Muscle of leg (tissue), 11 donors: ENCODE data around the gene SEMA6A. TPM values are rescaled to one million over a fixed set of nuclear protein-coding genes. Genes with fewer than 3 reads are reported as not detected.
"Not testable (repeated sequence)": the region's sequence is repeated elsewhere in the genome, so short reads cannot be mapped to it uniquely, and the experiment has no call there.

Source experiments
- DNase-seq: peaks from one replicate; pipeline ENCODE4 v3.0.0; 2013
- H3K27ac ChIP-seq: one replicate; pipeline ENCODE4 v1.5.1; 2013; ENCODE audit warnings: mild to moderate bottlenecking, low read length, control low read depth
- H3K27me3 ChIP-seq: one replicate; pipeline ENCODE4 v1.6.1; 2013; ENCODE audit warnings: low read length; ENCODE audit not compliant: control insufficient read depth, insufficient read depth
- H3K36me3 ChIP-seq: one replicate; pipeline ENCODE4 v1.6.1; 2013; ENCODE audit warnings: low read length; ENCODE audit not compliant: control insufficient read depth, insufficient read depth
- H3K4me1 ChIP-seq: one replicate; pipeline ENCODE4 v1.6.1; 2013; ENCODE audit warnings: low read length; ENCODE audit not compliant: control insufficient read depth, insufficient read depth
- H3K4me3 ChIP-seq: one replicate; pipeline ENCODE4 v1.5.1; 2013; ENCODE audit warnings: low read length, control low read depth
- H3K9me3 ChIP-seq: replicated peaks from 2 replicates; pipeline ENCODE4 v1.6.1; 2013; ENCODE audit warnings: low read depth, low read length; ENCODE audit not compliant: control insufficient read depth
- WGBS: methylation state at CpG from one replicate; pipeline ENCODE4 v1.1.5; 2013; ENCODE audit warnings: missing lambda C conversion rate; ENCODE audit not compliant: insufficient coverage; 5-methylcytosine and 5-hydroxymethylcytosine counted together
- polyA plus RNA-seq, 8 donors: library from polyadenylated mRNA; unstranded; fragments of 120-200 nt; gene quantifications; one replicate each; pipeline versions ENCODE4 v1.2.1 to v1.2.3, GENCODE V29; 2013; ENCODE audit warnings: inconsistent platforms in 1 of 8, low replicate concordance in 1 of 8; ENCODE audit not compliant: insufficient read length in 8 of 8, insufficient read depth in 1 of 8
- total RNA-seq: library from RNA; stranded (reverse); fragments of 120-200 nt; gene quantifications from one replicate; pipeline ENCODE4 v1.2.4, GENCODE V29; 2013

The SEMA6A gene
- total and polyA plus RNA-seq, 9 donors, result 32.7 to 58.2 (median 43.9) TPM

- DNase-seq, result no peak
- Histone ChIP-seq H3K4me1 (peaks cover 33% of the 10 kb centered on the region), H3K36me3 (no peaks in the 10 kb centered on the region), H3K27ac (peak overlapping the region; percentile 9), H3K9me3 (no peaks in the 10 kb centered on the region), H3K4me3 (no peak overlapping the region), H3K27me3 (no peaks in the 10 kb centered on the region)
- WGBS, result no CpG with 5 or more reads among the region's 3 CpGs
Measured at GRCh38 chr5:116524051-116524904, 50.3 kb downstream of the SEMA6A start.

GRCh38 chr5:116523182-116523581, 51.4 kb downstream of the SEMA6A start:
- 98% methylated on average over 9 of the region's 11 CpGs for WGBS
- H3K36me3 ChIP-seq, H3K9me3 ChIP-seq, H3K27ac ChIP-seq, H3K4me3 ChIP-seq, H3K27me3 ChIP-seq, DNase-seq: not testable (repeated sequence)
- H3K4me1 ChIP-seq, result peaks cover 30% of the 10 kb centered on the region

DNA sequence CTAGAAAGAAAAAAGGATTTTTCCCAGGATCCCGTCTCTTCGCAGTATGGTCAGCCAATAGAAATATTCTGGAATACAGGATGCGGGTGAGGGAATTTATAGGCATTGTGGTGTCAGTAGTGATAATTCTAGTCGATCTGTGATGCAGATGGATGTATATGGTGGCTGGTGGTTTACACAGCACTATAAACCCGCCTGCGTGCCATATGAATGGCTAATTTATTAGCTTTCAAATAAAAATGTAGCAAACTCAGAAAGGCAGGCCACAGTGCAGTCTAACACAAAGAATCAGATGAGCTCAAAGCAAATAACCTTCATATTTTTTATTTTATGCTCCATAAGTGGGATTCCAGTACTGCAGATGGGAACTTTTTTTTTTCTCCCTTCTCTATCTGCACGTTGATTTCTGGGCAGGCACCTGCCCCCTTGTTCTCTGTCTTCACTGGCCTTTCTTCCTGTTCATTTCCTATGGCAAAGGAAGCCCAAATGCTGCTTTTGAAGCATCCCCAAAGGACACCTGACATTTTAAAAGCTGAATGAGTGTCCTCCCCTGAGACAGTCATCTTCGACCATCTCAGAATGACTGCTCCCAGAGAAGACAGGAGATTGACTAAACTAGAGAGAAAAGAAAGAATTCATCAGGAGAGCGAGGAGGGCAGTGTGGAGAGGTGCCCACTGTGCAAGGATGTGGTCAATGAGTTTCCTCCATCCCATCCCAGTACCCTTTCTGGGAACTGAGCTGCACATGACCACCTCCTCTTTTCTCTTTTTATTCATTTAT, 52.1 kb downstream of the SEMA6A start:
- no peak for DNase-seq
- H3K27ac ChIP-seq, result peak overlapping the region; percentile 4
- WGBS, result 0% methylated on average over 1 of the region's 9 CpGs

GRCh38 chr5:116521173-116521872, 53.3 kb downstream of the SEMA6A start:
- Histone ChIP-seq H3K36me3 (no peaks in the 10 kb centered on the region), H3K9me3 (no peaks in the 10 kb centered on the region), H3K4me1 (peaks cover 35% of the 10 kb centered on the region), H3K4me3 (no peak overlapping the region), H3K27ac (peak overlapping the region; percentile 81), H3K27me3 (no peaks in the 10 kb centered on the region)
- peak; percentile 98 for DNase-seq
- no CpG with 5 or more reads among the region's 5 CpGs for WGBS

More for the DNA sequence above, 52.1 kb downstream of the SEMA6A start:
- no peaks in the 10 kb centered on the region for H3K27me3 ChIP-seq
- H3K4me3 ChIP-seq, result no peak overlapping the region
- no peaks in the 10 kb centered on the region for H3K9me3 ChIP-seq
- peaks cover 34% of the 10 kb centered on the region for H3K4me1 ChIP-seq
- no peaks in the 10 kb centered on the region for H3K36me3 ChIP-seq

- Histone ChIP-seq H3K27ac (peak overlapping the region; percentile 81), H3K4me1 (peaks cover 35% of the 10 kb centered on the region)
Measured at GRCh38 chr5:116520771-116521170, 53.9 kb downstream of the SEMA6A start.

DNA sequence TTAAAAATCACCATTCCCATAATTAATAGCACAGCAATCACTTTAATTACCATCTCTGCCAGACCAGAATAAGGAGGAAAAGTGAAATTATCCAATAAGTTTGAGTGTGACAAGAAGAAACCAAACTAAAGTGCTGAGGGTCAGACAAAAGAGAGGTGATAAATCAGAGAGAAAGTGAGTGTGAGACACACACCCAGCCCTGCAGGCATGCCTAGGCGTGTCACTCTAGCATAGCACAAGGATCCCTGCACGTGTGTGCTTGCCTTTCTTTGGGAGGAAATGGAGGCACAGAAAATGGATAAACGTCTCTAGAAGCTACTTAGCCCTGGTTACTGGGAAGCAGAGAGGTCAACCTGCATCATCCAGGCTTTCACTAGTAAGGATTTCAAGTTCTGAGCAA, 56.2 kb downstream of the SEMA6A start:
- Histone ChIP-seq H3K4me3 (no peak overlapping the region), H3K36me3 (no peaks in the 10 kb centered on the region), H3K4me1 (peaks cover 36% of the 10 kb centered on the region), H3K9me3 (no peaks in the 10 kb centered on the region), H3K27me3 (no peaks in the 10 kb centered on the region), H3K27ac (no peak overlapping the region)
- 64% methylated on average over 3 of the region's 3 CpGs for WGBS
- DNase-seq, result no peak

More at GRCh38 chr5:116520771-116521170, 53.9 kb downstream of the SEMA6A start:
- H3K4me3 ChIP-seq, result no peak overlapping the region
- H3K27me3 ChIP-seq, result no peaks in the 10 kb centered on the region
- peak; percentile 92 for DNase-seq
- 13% methylated on average over 1 of the region's 1 CpG for WGBS
- H3K9me3 ChIP-seq, result no peaks in the 10 kb centered on the region
- H3K36me3 ChIP-seq, result no peaks in the 10 kb centered on the region

- Histone ChIP-seq H3K27me3 (no peaks in the 10 kb centered on the region), H3K27ac (peak overlapping the region; percentile 73), H3K9me3 (no peaks in the 10 kb centered on the region), H3K36me3 (no peaks in the 10 kb centered on the region), H3K4me3 (no peak overlapping the region), H3K4me1 (peaks cover 29% of the 10 kb centered on the region)
- WGBS, result no CpG with 5 or more reads among the region's 2 CpGs
- peak; percentile 86 for DNase-seq
Measured at GRCh38 chr5:116517488-116517887, 57.1 kb downstream of the SEMA6A start.

DNA sequence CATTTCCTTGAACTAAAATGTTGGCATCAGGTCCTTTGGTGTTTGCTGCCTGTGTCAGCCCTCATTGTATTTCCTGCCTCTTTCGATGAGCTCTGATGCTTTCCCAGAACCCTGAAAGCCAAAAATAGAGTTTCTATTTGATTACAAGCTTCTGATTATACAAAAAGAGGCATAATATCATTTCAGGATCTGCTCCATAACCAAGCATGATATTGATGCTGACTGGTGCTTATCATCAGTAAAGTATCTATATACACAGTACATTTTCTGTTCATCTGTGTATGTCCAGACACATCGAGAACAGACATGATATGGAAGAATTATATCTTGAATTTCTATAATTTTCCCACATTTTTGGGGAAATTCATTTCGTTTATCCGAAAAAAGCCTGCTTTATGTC, 58.6 kb downstream of the SEMA6A start:
- H3K27ac ChIP-seq, result no peak overlapping the region
- H3K4me1 ChIP-seq, result peaks cover 23% of the 10 kb centered on the region

GRCh38 chr5:116514421-116514970, 60.1 kb downstream of the SEMA6A start:
- Histone ChIP-seq H3K4me1 (peaks cover 17% of the 10 kb centered on the region), H3K27me3 (no peaks in the 10 kb centered on the region), H3K36me3 (no peaks in the 10 kb centered on the region), H3K27ac (no peak overlapping the region), H3K4me3 (no peak overlapping the region), H3K9me3 (no peaks in the 10 kb centered on the region)
- DNase-seq, result no peak
- 80% methylated on average over 1 of the region's 2 CpGs for WGBS

More for the DNA sequence above, 58.6 kb downstream of the SEMA6A start:
- Histone ChIP-seq H3K9me3 (no peaks in the 10 kb centered on the region), H3K36me3 (no peaks in the 10 kb centered on the region), H3K27me3 (no peaks in the 10 kb centered on the region), H3K4me3 (no peak overlapping the region)
- WGBS, result no CpG with 5 or more reads among the region's 4 CpGs
- no peak for DNase-seq
